Mesenteric fat pad (tissue), 1 donor: ENCODE measurements around the gene LRRC49. TPM values are rescaled to one million over a fixed set of nuclear protein-coding genes. Genes with fewer than 3 reads are reported as not detected.
"Not testable (repeated sequence)": the region's sequence is repeated elsewhere in the genome, so short reads cannot be mapped to it uniquely, and the experiment has no call there.

Experiments used
- DNase-seq: peaks from one replicate; pipeline ENCODE4 v3.0.0-alpha.2; 2020; ENCODE audit warnings: low spot score
- total RNA-seq: library from RNA; stranded (reverse); fragmentation: NEBNext Ultra II Directional; extraction: Animal tissue kit (Norgen Biotek cat#: 25700); gene quantifications from one replicate; pipeline ENCODE4 v1.2.1, GENCODE V29; 2021
- donor health status: DM: yes; HTN: yes; CAD: no.

LRRC49 gene
- total RNA-seq, 1 donor from 2014 or later: 4.0 TPM

GRCh38 chr15:70867911-70868467 is 24.6 kb upstream of the LRRC49 start:
- DNase-seq: no peak

GRCh38 chr15:70869346-70869745 is 23.3 kb upstream of the LRRC49 start:
- DNase-seq: no peak

GRCh38 chr15:70870051-70870450 is 22.6 kb upstream of the LRRC49 start:
- DNase-seq: no peak

- DNase-seq: not testable (repeated sequence)
Observed at GRCh38 chr15:70871490-70871889, 21.1 kb upstream of the LRRC49 start.

- no peak for DNase-seq
Observed at GRCh38 chr15:70873232-70874054, 19.2 kb upstream of the LRRC49 start.

- no peak for DNase-seq
Observed at GRCh38 chr15:70875001-70875782, 17.4 kb upstream of the LRRC49 start.

GRCh38 chr15:70876011-70876410 is 16.6 kb upstream of the LRRC49 start:
- DNase-seq: no peak

GRCh38 chr15:70876683-70877082 is 15.9 kb upstream of the LRRC49 start:
- no peak for DNase-seq

- DNase-seq: no peak
Observed at GRCh38 chr15:70879401-70879800, 13.2 kb upstream of the LRRC49 start.

GRCh38 chr15:70880781-70881180 is 11.8 kb upstream of the LRRC49 start:
- no peak for DNase-seq

- no peak for DNase-seq
Observed at GRCh38 chr15:70882361-70882760, 10.3 kb upstream of the LRRC49 start.

GRCh38 chr15:70892912-70893560 is 410 bp downstream of the LRRC49 start:
- DNase-seq: no peak

- DNase-seq: no peak
Observed at GRCh38 chr15:70902107-70902506, 9.5 kb downstream of the LRRC49 start.

- no peak for DNase-seq
Observed at GRCh38 chr15:70906842-70907241, 14.2 kb downstream of the LRRC49 start.

- no peak for DNase-seq
Observed at GRCh38 chr15:70907784-70908471, 15.3 kb downstream of the LRRC49 start.

GRCh38 chr15:70910958-70911357 is 18.3 kb downstream of the LRRC49 start:
- DNase-seq: no peak

- no peak for DNase-seq
Observed at GRCh38 chr15:70912187-70912586, 19.6 kb downstream of the LRRC49 start.

- DNase-seq: no peak
Observed at GRCh38 chr15:70916531-70916930, 23.9 kb downstream of the LRRC49 start.

- DNase-seq: no peak
Observed at GRCh38 chr15:70917955-70918354, 25.3 kb downstream of the LRRC49 start.

GRCh38 chr15:70920981-70921696 is 28.5 kb downstream of the LRRC49 start:
- no peak for DNase-seq
